Measurements from ENCODE around the gene FZD10.

The FZD10 gene

DNA sequence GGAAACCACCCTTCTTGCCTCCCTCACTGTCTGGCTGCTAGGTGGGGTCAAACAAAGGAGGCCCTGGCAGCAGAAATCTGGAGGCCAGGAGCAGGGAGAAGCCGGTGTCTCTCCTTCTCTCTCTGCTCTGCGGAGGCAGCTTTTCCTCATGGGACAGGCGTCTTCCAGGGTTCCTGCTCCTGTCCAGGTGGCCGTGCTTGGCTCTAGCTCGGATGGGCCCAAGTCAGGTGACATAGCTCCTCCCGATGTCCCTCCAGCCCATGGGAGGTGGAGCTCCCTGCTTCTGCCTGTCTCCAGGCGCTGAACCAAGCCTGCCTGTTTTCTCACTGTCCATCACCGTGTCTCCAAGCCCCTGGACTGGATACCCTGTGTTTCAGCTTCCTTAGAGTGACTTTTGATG, 30.5 kb upstream of the FZD10 start:
- FAIRE-seq, result no peak
- DNase-seq (ENCODE audit: low spot score), result no peak

DNA sequence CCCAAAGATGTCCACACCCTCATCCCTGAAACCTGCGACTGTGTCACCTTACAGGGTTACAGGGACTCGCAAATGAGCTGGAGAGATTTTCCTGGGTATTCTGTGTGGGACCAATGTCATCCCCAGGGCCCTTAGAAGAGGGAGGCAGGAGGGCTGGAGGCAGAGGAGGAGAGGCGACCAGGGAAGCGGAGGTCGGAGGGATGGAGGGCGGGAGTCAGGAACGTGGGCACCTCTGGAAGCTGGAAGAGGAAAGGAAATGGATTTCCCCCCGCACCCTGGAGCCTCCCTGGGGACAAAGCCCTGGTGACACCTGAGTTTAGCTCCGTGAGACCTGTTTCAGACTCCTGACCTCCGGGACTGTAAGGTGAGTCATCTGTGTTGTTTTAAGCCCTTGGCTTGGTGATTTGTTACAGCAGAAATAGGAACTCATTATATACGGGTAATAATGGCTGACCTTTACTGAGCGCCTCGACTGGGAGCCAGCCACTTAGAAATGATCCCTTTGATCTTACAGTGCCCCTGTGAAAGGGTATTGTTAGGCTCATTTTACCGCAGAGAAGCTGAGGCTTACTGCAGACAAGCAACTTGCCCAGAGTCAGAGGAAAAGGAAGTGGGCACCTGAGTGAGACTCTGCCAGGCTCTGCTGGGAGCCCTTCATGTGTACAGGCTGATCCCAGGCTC, 29.3 kb upstream of the FZD10 start:
- FAIRE-seq (no peak), DNase-seq (ENCODE audit: low spot score) (no peak)

GRCh38 chr12:130133851-130134562, 28.3 kb upstream of the FZD10 start:
- DNase-seq (ENCODE audit: low spot score) (no peak), FAIRE-seq (no peak)

DNA sequence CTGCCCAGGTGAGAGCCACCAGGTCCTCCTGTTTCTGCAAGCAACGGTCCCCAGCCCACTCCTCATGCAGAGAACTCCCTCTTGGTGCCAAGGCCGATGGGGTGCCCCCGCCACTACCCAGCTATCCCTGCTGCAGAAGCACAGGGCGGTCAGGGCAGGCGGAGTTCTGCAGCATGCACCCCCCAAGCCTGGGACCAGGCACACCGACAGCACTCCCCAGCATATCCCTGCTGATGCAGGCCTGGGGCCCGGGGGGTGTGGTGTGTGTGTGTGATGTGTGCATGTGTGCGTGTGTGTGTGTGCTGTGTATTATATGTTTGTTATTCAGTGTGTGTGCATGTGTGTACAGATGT, 27.7 kb upstream of the FZD10 start:
- FAIRE-seq, result no peak
- no peak for DNase-seq (ENCODE audit: low spot score)

DNA sequence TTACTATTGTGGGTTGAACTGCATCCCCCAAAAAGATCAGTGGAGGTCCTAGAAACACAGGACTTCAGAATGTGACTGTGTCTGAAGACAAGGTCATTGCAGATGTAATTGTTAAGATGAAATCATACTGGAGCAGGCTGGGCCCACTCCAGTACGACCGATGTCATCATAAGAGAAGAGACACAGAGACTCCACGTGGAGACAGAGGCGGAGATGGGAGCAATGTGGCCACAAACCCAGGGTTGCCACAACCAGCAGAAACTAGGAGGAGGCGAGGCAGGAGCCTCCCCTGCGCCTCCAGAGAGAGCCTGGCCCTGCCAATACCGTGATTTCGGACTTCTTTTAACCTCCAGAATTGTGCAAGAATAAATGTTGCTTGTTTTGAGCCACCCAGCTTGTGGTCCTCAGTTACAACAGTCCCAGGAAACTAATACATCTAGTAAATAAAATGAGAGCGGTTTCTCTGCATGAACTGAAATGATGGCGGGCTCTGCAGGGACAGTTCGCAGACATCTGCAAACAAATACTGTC, 25.7 kb upstream of the FZD10 start:
- no peak for DNase-seq (ENCODE audit: low spot score)
- FAIRE-seq, result no peak

GRCh38 chr12:130137040-130138018, 24.9 kb upstream of the FZD10 start:
- DNase-seq (ENCODE audit: low spot score) (no peak), FAIRE-seq (no peak)

- no peak for FAIRE-seq
- DNase-seq (ENCODE audit: low spot score), result no peak
Measured at GRCh38 chr12:130138478-130138877, 23.8 kb upstream of the FZD10 start.

DNA sequence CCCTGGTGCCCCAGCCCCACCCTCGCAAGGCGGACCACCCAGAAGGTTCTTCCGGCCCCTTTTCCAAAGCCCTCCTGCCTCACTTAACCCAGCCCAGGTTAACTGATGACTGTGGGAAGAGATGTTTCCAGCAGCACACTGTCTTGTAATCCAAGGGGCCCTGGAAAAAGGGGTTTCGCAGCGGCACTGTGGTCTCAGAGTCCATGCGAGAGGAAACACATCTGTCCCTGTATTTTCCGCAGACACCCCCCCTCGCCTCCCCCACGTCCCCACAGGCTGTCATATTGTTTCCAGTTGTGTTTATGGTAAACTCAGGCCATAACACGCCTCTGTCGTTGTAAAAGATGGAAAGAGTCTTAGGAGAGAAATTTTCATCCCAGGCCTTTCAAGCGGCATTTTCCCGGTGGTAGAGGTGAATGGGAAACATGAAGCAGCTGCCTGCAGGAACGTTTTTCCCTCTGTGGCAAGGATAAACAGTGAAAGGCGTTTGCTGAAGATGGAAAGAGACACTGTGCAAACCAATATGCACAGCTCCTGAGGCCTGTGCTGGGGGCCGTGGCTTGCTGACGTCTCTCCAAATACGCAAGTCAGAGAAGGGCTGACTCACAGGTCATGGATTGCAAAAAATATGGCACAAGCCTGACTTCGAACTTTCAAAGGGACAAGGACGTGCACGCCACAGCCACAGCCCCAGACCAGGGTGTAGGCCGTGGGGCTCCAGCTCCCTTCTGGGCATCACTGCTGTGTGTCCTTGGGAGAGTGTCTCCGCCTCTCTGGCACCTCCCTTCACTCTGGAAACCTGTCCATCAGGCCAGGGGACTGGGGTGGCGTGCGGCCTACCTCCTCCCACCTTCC, 22.5 kb upstream of the FZD10 start:
- DNase-seq (ENCODE audit: low spot score), result no peak
- no peak for FAIRE-seq

- FAIRE-seq, result no peak
- DNase-seq (ENCODE audit: low spot score), result no peak
Measured at GRCh38 chr12:130141105-130141504, 21.2 kb upstream of the FZD10 start.

- no peak for DNase-seq (ENCODE audit: low spot score)
- FAIRE-seq, result no peak
Measured at GRCh38 chr12:130141901-130142683, 20.2 kb upstream of the FZD10 start.

DNA sequence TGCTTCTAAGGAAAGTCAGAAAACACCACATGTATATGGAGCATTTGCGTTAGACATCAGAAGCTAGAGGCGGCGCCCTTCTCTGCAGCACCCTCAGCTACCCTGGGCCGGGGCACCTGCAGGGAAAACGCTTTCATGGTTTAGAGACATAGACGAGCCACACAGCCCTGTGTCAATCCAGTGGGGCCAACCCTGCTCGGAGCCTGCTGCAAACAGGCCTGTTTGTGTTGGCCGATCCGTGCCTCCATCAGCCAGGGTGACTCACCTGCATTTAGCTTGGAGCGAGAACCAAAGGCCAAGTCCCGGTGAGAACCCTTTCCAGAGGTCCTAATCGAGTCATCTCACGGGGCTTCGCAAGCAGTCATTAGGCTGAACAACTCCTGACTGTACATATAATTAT, 19.5 kb upstream of the FZD10 start:
- no peak for FAIRE-seq
- no peak for DNase-seq (ENCODE audit: low spot score)

DNA sequence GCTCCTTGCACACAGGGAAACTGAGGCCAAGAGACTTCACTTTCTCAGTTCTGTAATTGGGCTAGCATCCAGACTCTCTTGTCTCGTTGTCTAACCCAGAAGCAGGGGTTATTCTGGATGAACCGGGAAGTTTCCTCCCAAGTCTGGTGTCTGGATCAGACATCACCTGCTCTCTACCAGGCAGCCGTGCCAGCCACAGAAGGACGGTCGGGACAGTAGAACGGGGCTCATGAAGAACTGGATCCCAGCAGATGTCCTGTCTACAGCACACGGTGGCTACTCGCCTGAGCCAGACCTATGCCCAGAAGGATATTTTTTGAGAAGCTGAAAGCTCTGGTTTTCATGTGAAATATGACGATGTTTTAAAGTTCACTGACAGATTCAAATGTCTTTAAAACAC, 19.1 kb upstream of the FZD10 start:
- FAIRE-seq, result no peak
- no peak for DNase-seq (ENCODE audit: low spot score)

GRCh38 chr12:130144256-130144655, 18.0 kb upstream of the FZD10 start:
- FAIRE-seq, result no peak
- no peak for DNase-seq (ENCODE audit: low spot score)

GRCh38 chr12:130145731-130146130, 16.5 kb upstream of the FZD10 start:
- DNase-seq (ENCODE audit: low spot score) (no peak), FAIRE-seq (no peak)

DNA sequence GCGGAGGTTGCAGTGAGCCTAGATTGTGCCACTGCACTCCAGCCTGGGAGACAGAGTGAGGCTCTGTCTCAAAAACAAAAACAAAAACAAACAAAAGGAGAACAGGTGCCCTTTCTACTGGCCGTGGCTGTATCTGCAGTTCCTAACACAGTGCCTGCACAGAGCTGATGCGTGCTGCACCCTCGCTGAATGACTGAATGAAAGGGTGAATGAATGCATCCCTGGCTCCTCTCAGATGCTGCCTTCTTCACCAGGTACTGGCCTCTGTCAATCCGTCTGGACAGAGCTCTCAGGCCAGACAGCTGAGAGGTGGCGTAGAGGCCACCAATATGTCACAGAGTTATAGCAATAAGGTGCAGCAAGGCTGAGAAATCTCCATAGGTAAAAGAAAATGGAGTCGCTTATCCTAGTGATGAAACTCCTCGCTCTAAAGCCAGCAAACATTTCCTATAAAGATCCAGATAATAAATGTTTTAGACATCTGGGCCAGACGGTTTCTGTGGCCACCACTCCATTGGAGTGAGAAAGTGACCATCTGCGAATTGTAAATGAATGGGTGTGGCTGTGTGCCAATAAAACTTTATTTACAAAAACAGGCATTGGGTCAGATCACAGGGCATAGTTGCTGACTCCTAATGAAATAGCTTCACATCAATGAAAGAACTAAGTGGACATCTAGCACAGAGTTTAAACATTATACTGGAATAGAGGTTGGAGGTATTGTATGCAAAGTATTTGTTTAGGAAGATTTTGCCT, 15.9 kb upstream of the FZD10 start:
- DNase-seq (ENCODE audit: low spot score) (no peak), FAIRE-seq (no peak)

DNA sequence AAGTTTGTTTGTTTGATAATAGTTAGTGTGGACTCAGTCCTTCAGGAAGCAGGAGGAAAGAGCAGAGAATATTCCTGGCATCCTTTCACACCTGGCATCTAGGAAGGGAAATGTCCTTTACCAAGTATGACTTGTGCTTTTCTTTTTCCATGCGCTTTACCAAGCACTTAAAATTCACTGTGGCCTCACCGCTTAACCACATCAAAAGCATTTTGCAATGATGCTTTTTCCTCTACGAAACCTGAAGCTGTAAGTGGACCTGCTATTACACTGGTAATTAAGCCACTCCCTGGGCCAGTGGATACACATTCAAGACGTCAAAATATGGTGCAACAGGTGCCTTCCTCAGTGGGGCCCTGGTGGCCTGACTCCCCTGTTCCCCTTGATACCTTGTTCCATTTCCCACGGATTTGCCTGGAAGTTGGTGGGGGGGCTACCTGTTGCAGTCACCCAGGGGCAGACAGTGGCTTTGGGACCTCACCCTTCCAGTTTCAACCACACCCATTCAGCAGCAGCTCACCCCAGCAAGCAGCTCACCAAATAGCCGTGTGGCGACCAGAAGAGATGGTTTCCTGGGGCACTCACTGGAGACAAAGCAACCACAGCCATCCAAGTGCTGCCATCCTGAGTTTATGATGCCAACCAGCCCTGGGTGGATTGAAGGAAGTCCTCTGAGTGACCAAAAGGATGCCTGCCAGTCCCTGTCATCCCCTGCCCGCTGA, 14.2 kb upstream of the FZD10 start:
- DNase-seq (ENCODE audit: low spot score) (no peak), FAIRE-seq (no peak)

DNA sequence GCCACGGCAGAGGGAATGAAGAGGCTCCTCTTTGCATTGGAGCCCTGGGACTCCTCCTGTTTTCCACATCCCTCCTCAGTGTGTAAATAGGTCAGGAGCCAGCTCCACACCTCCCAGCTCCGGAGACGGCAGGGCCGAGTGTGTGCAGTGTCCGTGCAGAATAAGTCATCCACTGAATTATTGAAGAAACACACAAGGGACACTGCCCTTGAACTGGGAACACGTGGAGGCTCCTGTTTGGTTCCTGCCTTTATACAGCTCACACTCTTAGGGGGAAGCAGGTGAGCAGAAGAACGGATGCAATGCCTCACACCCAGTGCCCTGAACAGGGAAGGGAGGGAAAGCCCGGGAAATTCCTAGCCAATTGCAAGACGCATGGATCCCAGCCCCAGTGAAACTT, 10.4 kb upstream of the FZD10 start:
- no peak for DNase-seq (ENCODE audit: low spot score)
- FAIRE-seq, result no peak

- DNase-seq (ENCODE audit: low spot score), result no peak
- FAIRE-seq, result no peak
Measured at GRCh38 chr12:130152386-130152785, 9.9 kb upstream of the FZD10 start.

- DNase-seq (ENCODE audit: low spot score), result no peak
- FAIRE-seq, result no peak
Measured at GRCh38 chr12:130153803-130154202, 8.5 kb upstream of the FZD10 start.

All from RCC 7860 (cell line).